ENCODE results near the gene OOSP3.

GRCh38 chr11:59883597-59883996 is 5.0 kb downstream of the OOSP3 start:
- TF ChIP-seq CTCF (IDR thresholded peaks at IDR 0.05) (no peak), POLR2A (IDR thresholded peaks at IDR 0.05) (no peak)
